Measurements from ENCODE around the gene GRAP2. TPM values are rescaled to one million over a fixed set of nuclear protein-coding genes. Genes with fewer than 3 reads are reported as not detected.

Gene GRAP2
- total and polyA plus RNA-seq, 9 of the 15 experiments (the other 6 are each of a cell fraction or from before 2014, with no cell fraction given), result 4.8 to 88.7 (median 60.4) TPM

DNA sequence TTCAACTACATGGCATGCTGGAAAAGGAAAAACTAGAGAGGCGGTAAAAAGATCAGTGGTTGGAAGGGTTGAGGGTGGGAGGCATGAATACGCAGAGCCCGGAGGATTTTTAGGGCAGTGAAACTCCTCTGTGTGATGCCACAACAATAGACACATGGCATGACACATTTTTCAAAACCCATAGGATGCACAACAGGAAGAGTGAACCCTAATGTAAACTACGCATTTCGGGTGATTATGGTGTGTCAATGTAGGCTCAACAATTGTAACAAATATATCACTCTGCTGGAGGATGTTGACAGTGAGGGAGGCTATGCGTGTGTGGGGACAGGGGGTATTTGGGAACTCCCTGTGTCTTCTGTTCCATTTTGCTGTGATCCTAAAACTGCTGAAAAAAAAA, 78.2 kb downstream of the GRAP2 start (continued):
- TF ChIP-seq, protein P1, sequence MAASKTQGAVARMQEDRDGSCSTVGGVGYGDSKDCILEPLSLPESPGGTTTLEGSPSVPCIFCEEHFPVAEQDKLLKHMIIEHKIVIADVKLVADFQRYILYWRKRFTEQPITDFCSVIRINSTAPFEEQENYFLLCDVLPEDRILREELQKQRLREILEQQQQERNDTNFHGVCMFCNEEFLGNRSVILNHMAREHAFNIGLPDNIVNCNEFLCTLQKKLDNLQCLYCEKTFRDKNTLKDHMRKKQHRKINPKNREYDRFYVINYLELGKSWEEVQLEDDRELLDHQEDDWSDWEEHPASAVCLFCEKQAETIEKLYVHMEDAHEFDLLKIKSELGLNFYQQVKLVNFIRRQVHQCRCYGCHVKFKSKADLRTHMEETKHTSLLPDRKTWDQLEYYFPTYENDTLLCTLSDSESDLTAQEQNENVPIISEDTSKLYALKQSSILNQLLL (CRISPR knock-in tag; IDR thresholded peaks at IDR 0.05; ENCODE audit: borderline replicate concordance), result no peak

DNA sequence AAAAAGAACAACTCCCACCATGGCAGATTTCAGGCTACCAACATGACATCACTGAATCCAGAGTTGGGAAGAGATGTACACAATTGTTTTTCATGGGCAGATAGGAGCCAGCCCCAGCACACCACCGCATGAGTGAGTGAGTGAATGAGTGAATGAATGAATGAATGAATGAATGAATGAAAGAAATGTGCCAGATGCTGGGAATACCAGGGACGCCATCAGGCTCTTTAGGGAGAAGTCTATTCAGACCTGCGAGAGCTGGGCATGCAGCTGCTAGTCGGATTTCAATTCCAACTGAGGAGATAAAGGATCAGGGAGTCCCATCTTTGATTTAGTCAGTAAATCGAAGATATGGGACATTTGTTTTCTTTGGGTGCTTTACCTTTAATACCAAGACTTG, 78.6 kb downstream of the GRAP2 start:
- Histone ChIP-seq H3K4me1 (replicated peaks in 1 of 2; ENCODE audit: control insufficient read depth in 2 of 2, insufficient read depth in 2 of 2, low read length in 2 of 2) (peaks cover 2 to 12% of the 10 kb centered on the region in 2 experiments; a peak in 2 of 5 replicates), H4K20me1 (replicated peaks; ENCODE audit: control insufficient read depth, insufficient read depth, low read length) (no peaks in the 10 kb centered on the region), H3K27ac (ENCODE audit: extremely low read depth, low read depth, low read length) (no peak overlapping the region), H3K9me1 (ENCODE audit: control insufficient read depth, insufficient read depth, low read length) (no peaks in the 10 kb centered on the region), H3K9me3 (replicated peaks; ENCODE audit: control insufficient read depth, insufficient read depth, low read depth, low read length) (no peaks in the 10 kb centered on the region), H3K4me2 (ENCODE audit: insufficient read depth, low read length) (no peak overlapping the region), H3K9ac (ENCODE audit: insufficient read depth in 1 of 2, low read depth in 2 of 2, low read length in 2 of 2) (no peak overlapping the region), H3K4me3 (no peak overlapping the region), H3K36me3 (ENCODE audit: control insufficient read depth, insufficient read depth, low read length) (no peaks in the 10 kb centered on the region), H3K79me2 (ENCODE audit: control insufficient read depth, insufficient read depth, low read length) (no peaks in the 10 kb centered on the region), H3K27me3 (ENCODE audit: control insufficient read depth in 2 of 2, insufficient read depth in 2 of 2, low read length in 2 of 2) (no peaks in the 10 kb centered on the region), H2AFZ (ENCODE audit: low read depth, low read length) (no peak overlapping the region)
- POLR2A ChIA-PET, result interaction anchor here (0.7 kb wide), 1 partner anchor 30 kb away, joined by 4 read pairs; no protein-coding TSS in a partner anchor
- intact Hi-C loops (cut with micrococcal nuclease), result no loop called here
- in situ Hi-C loops (cut with MboI), result no loop called here
- TF ChIP-seq RBM34 (IDR thresholded peaks at IDR 0.05; ENCODE audit: borderline replicate concordance, insufficient read depth, low read length), result no peak
- TF ChIP-seq ZNF24 (IDR thresholded peaks at IDR 0.05), result peak; percentile 94
- TF ChIP-seq HDAC8 (tag; IDR thresholded peaks at IDR 0.05), result no peak
- ATAC-seq (no peak), FAIRE-seq (no peak), DNase-seq (ENCODE audit: extremely low read depth in 1 of 4, low spot score in 3 of 4) (no peak)
- BruUV-seq (replicated peaks), result no TSS peak
- CTCF ChIA-PET (ENCODE audit: low intra/inter-chr PET ratio), result no interaction called here
- 48% methylated on average over 5 of the region's 5 CpGs for WGBS (ENCODE audit: insufficient coverage, low coverage, missing lambda C conversion rate)

All from K562 (cell line).